ENCODE measurements around the gene CIB4.

The CIB4 gene

GRCh38 chr2:26541401-26542193 is 99.6 kb downstream of the CIB4 start:
- TF ChIP-seq GLIS3 (CRISPR knock-in tag; IDR thresholded peaks at IDR 0.05) (no peak), RARB (CRISPR knock-in tag; IDR thresholded peaks at IDR 0.05) (no peak), PPARA (CRISPR knock-in tag; IDR thresholded peaks at IDR 0.05; ENCODE audit: borderline replicate concordance) (no peak), POU6F1 (CRISPR knock-in tag; IDR thresholded peaks at IDR 0.05; ENCODE audit: borderline replicate concordance, low read depth) (no peak), ZFP30 (CRISPR knock-in tag; IDR thresholded peaks at IDR 0.05) (no peak), OSR1 (CRISPR knock-in tag; IDR thresholded peaks at IDR 0.05) (no peak), ARNTL (CRISPR knock-in tag; IDR thresholded peaks at IDR 0.05; ENCODE audit: borderline replicate concordance, low read depth) (no peak), ZNF70 (CRISPR knock-in tag; IDR thresholded peaks at IDR 0.05) (no peak), ZNF8 (CRISPR knock-in tag; IDR thresholded peaks at IDR 0.05) (no peak), TCF4 (CRISPR knock-in tag; IDR thresholded peaks at IDR 0.05; ENCODE audit: borderline replicate concordance) (no peak), ZFP3 (CRISPR knock-in tag; IDR thresholded peaks at IDR 0.05) (no peak), TOX (CRISPR knock-in tag; IDR thresholded peaks at IDR 0.05; ENCODE audit: borderline replicate concordance) (no peak), CSDC2 (CRISPR knock-in tag; IDR thresholded peaks at IDR 0.05) (no peak), PATZ1 (CRISPR knock-in tag; IDR thresholded peaks at IDR 0.05; ENCODE audit: borderline replicate concordance) (no peak)
- TF ChIP-seq, protein P1, sequence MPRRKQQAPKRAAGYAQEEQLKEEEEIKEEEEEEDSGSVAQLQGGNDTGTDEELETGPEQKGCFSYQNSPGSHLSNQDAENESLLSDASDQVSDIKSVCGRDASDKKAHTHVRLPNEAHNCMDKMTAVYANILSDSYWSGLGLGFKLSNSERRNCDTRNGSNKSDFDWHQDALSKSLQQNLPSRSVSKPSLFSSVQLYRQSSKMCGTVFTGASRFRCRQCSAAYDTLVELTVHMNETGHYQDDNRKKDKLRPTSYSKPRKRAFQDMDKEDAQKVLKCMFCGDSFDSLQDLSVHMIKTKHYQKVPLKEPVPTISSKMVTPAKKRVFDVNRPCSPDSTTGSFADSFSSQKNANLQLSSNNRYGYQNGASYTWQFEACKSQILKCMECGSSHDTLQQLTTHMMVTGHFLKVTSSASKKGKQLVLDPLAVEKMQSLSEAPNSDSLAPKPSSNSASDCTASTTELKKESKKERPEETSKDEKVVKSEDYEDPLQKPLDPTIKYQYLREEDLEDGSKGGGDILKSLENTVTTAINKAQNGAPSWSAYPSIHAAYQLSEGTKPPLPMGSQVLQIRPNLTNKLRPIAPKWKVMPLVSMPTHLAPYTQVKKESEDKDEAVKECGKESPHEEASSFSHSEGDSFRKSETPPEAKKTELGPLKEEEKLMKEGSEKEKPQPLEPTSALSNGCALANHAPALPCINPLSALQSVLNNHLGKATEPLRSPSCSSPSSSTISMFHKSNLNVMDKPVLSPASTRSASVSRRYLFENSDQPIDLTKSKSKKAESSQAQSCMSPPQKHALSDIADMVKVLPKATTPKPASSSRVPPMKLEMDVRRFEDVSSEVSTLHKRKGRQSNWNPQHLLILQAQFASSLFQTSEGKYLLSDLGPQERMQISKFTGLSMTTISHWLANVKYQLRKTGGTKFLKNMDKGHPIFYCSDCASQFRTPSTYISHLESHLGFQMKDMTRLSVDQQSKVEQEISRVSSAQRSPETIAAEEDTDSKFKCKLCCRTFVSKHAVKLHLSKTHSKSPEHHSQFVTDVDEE (CRISPR knock-in tag; IDR thresholded peaks at IDR 0.05): no peak
- TF ChIP-seq, protein P2, sequence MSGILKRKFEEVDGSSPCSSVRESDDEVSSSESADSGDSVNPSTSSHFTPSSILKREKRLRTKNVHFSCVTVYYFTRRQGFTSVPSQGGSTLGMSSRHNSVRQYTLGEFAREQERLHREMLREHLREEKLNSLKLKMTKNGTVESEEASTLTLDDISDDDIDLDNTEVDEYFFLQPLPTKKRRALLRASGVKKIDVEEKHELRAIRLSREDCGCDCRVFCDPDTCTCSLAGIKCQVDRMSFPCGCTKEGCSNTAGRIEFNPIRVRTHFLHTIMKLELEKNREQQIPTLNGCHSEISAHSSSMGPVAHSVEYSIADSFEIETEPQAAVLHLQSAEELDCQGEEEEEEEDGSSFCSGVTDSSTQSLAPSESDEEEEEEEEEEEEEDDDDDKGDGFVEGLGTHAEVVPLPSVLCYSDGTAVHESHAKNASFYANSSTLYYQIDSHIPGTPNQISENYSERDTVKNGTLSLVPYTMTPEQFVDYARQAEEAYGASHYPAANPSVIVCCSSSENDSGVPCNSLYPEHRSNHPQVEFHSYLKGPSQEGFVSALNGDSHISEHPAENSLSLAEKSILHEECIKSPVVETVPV (CRISPR knock-in tag; IDR thresholded peaks at IDR 0.05): no peak
- ATAC-seq: no peak

GRCh38 chr2:26540961-26541360 is 100.2 kb downstream of the CIB4 start:
- TF ChIP-seq ESRRG (CRISPR knock-in tag; IDR thresholded peaks at IDR 0.05) (no peak), PPARA (CRISPR knock-in tag; IDR thresholded peaks at IDR 0.05; ENCODE audit: borderline replicate concordance) (no peak), ZNF565 (CRISPR knock-in tag; conservative IDR thresholded peaks at IDR 0.05; ENCODE audit: low read depth) (no peak), CSDC2 (CRISPR knock-in tag; IDR thresholded peaks at IDR 0.05) (no peak), TOX (CRISPR knock-in tag; IDR thresholded peaks at IDR 0.05; ENCODE audit: borderline replicate concordance) (no peak), ZNF8 (CRISPR knock-in tag; IDR thresholded peaks at IDR 0.05) (no peak), BACH2 (CRISPR knock-in tag; IDR thresholded peaks at IDR 0.05; ENCODE audit: borderline replicate concordance) (no peak), CREB5 (CRISPR knock-in tag; IDR thresholded peaks at IDR 0.05; ENCODE audit: low read depth) (no peak), ZFP3 (CRISPR knock-in tag; IDR thresholded peaks at IDR 0.05) (no peak), ZC3H10 (CRISPR knock-in tag; IDR thresholded peaks at IDR 0.05) (no peak), SNAI2 (CRISPR knock-in tag; IDR thresholded peaks at IDR 0.05) (no peak), RARB (CRISPR knock-in tag; IDR thresholded peaks at IDR 0.05) (no peak), GLIS3 (CRISPR knock-in tag; IDR thresholded peaks at IDR 0.05) (no peak)
- TF ChIP-seq, protein P2 (CRISPR knock-in tag; IDR thresholded peaks at IDR 0.05): no peak
- ATAC-seq: no peak

Measured in SK-N-SH treated with all-trans-retinoic acid at 6 μM for 48 hours (cell line).